Measurements from ENCODE around the gene PTPRN2.

Gene PTPRN2

GRCh38 chr7:158372400-158373342 is 215.0 kb downstream of the PTPRN2 start:
- no peak overlapping the region for H3K27ac ChIP-seq
- TF ChIP-seq CTCF (IDR thresholded peaks at IDR 0.05) (no peak), ZFX (IDR thresholded peaks at IDR 0.05; ENCODE audit: borderline replicate concordance) (no peak)

- no peak for TF ChIP-seq CTCF (IDR thresholded peaks at IDR 0.05)
- no peak for TF ChIP-seq ZFX (IDR thresholded peaks at IDR 0.05; ENCODE audit: borderline replicate concordance)
Observed at GRCh38 chr7:158371856-158372255, 215.8 kb downstream of the PTPRN2 start.

GRCh38 chr7:158369866-158370265 is 217.8 kb downstream of the PTPRN2 start:
- H3K27ac ChIP-seq = no peak overlapping the region
- TF ChIP-seq CTCF (IDR thresholded peaks at IDR 0.05) (no peak), ZFX (IDR thresholded peaks at IDR 0.05; ENCODE audit: borderline replicate concordance) (no peak)

More at GRCh38 chr7:158371856-158372255, 215.8 kb downstream of the PTPRN2 start:
- H3K27ac ChIP-seq = no peak overlapping the region

- no peak overlapping the region for H3K27ac ChIP-seq
- no peak for TF ChIP-seq CTCF (IDR thresholded peaks at IDR 0.05)
- no peak for TF ChIP-seq ZFX (IDR thresholded peaks at IDR 0.05; ENCODE audit: borderline replicate concordance)
Observed at GRCh38 chr7:158369290-158369689, 218.3 kb downstream of the PTPRN2 start.

- no peak overlapping the region for H3K27ac ChIP-seq
- TF ChIP-seq CTCF (IDR thresholded peaks at IDR 0.05) (no peak), ZFX (IDR thresholded peaks at IDR 0.05; ENCODE audit: borderline replicate concordance) (no peak)
Observed at GRCh38 chr7:158368449-158368848, 219.2 kb downstream of the PTPRN2 start.

GRCh38 chr7:158367634-158367982 is 220.0 kb downstream of the PTPRN2 start:
- TF ChIP-seq ZFX (IDR thresholded peaks at IDR 0.05; ENCODE audit: borderline replicate concordance) (no peak), CTCF (IDR thresholded peaks at IDR 0.05) (no peak)
- no peak overlapping the region for H3K27ac ChIP-seq

GRCh38 chr7:158366916-158367633 is 220.5 kb downstream of the PTPRN2 start:
- TF ChIP-seq CTCF (IDR thresholded peaks at IDR 0.05) (no peak), ZFX (IDR thresholded peaks at IDR 0.05; ENCODE audit: borderline replicate concordance) (no peak)
- no peak overlapping the region for H3K27ac ChIP-seq
